GM18505 (cell line): ENCODE data around the gene MEG3.

Source experiments
- ATAC-seq: cut with Tn5 transposase; IDR thresholded peaks from one replicate; pipeline ENCODE4 v1.9.1; 2021; ENCODE audit not compliant: unreplicated experiment
- POLR2A ChIP-seq: IDR thresholded peaks from 4 replicates; pipeline ENCODE4 v1.6.1; 2011; ENCODE audit warnings: borderline replicate concordance; ENCODE audit not compliant: insufficient read depth, insufficient read length; ENCODE audit errors: extremely low read depth

MEG3 gene

DNA sequence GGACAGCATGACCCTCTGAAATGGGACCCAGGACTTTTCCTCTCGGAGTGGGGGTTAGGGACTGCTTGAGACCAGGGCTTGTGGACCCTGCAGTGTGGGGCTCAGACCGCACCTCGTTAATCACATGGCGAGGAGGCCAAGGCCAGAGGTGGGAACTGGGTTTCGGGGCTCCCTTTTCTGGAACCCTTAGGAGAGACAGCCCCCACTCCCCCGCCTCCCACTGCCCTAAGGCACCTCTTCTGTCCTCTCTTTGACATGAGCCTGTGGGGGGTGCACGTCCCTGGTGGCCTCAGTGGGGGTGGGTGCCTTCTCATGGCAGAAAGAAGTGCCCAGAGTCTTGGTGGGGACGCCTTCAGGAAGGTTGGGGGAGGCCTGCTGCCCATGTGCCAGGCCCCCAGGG lies 53.3 kb downstream of the MEG3 start:
- no peak for ATAC-seq
- TF ChIP-seq POLR2A, result no peak

- no peak for ATAC-seq
- no peak for TF ChIP-seq POLR2A
These were observed 53.9 kb downstream of the MEG3 start for GRCh38 chr14:100879782-100880181.

- TF ChIP-seq POLR2A, result no peak
- no peak for ATAC-seq
These were observed 54.6 kb downstream of the MEG3 start for GRCh38 chr14:100880271-100881101.

DNA sequence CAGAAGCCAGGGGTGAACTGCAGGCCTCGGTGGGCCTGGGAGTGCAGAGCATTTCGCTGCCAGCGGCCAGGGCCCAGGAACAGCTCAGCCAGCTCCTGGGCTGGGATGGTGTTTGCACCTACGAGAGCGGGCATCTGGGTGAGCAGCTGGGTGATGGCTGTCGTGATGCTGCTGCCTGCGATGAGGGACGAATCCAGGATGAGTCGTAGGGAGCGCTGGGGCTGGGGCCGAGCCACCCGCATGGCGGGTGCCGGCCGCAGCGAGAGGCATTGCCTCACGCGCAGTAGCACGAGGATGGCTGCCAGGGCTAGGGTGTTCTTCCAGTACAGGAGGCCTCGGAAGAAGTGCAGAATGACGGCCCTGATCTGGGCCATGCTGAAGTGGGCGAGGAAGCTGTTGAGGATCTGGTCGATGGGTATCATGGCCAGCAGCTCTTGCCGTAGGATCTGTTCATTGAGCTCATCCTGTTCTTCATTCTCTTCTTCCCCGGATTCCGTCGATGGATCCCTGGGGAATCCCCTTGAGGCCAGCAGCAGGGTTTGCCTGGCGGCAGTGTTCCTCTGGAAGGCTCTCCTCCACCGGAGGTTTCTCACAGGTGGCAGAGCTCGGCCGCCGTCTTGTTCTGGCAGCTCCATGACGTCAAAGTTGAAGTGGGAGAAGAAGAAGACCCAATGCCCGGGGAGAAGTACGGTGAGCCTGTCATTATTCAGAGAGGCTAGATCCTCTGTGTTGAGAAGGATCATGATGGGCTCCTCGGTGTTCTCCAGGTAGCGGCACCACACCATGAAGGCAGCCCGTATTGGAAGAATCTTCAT lies 55.5 kb downstream of the MEG3 start:
- no peak for ATAC-seq
- no peak for TF ChIP-seq POLR2A

GRCh38 chr14:100882026-100882967 lies 56.4 kb downstream of the MEG3 start:
- ATAC-seq, result no peak
- TF ChIP-seq POLR2A, result no peak

DNA sequence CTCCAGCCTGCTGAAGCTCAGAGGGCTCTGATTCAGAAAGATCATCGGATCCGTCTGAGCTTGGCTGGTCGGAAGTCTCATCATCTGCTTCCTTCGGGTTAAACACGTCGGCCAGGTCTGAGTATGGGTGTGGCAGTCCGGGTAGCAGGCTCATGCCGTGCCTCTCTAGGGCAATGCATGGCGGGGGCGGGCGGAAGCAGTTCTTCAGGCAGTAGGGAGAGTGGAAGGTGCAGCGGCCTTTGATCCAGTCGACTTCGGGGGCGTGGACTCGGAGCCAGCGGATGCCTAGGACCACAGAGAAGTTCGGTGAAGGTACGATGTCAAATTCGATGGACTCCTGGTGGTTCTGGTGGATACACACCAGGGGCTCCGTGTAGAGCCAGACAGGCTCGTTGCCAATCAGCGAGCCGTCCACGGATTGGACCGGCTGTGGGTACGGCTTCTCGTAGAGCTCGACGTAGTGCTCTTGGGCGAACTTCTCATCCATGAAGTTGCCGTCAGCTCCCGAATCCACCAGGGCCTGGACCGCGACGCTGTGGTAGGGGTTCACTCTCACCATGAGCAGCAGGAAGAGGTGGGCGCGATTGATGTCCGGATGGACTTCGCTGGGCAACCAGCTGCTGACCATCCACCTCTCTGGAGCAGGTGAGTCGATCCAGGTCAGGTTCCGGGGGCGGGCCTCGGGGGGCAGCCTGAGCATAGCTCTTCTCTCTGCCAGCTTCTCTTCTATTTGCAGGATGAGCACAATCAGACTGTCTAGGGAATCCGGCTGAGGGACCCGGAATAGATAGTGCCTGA lies 57.3 kb downstream of the MEG3 start:
- ATAC-seq, result no peak
- TF ChIP-seq POLR2A, result no peak

GRCh38 chr14:100883789-100884101 lies 57.8 kb downstream of the MEG3 start:
- ATAC-seq, result no peak

DNA sequence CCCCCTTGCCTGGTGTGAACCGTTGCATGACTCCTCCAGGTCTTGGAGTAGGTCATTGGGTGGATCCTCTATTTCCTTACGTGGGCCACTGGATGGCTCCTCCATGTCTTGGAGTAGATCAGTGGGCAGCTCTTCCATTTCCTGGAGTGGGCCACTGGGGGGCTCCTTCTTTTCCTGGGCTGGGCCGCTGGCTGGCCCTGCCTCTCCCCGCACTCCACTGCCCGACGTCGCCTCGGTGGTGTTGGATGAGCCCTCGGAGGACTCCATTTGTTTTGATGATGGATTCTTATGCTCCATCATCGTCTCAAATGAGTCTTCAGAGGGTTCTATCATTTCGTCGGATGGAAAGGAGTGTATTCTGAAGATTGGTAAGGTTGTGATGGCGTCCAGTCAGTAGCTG lies 58.5 kb downstream of the MEG3 start:
- ATAC-seq, result no peak
- no peak for TF ChIP-seq POLR2A

More at GRCh38 chr14:100883789-100884101, 57.8 kb downstream of the MEG3 start:
- TF ChIP-seq POLR2A, result no peak

- no peak for ATAC-seq
- no peak for TF ChIP-seq POLR2A
These were observed 59.3 kb downstream of the MEG3 start for GRCh38 chr14:100885196-100885595.

DNA sequence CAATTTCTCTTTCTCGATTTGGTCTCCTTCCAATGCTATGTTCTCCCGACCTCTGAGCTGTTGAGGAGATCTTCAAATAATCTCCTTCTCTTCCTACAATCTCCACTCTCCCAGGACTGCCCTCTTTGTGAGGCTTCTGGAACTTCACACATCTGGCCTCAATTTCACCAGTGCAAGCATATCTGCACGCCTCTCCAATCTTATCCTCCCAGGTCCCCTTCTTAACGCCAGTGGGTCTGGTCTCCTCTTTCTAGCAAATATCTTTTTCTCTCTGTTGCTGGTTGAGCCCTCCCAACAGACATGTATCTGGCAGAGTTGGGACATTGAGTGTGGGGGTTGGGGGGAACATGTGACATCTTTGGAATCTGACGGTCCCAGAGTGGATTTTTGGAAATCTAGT lies 59.7 kb downstream of the MEG3 start:
- TF ChIP-seq POLR2A, result no peak
- no peak for ATAC-seq

GRCh38 chr14:100887728-100888335 lies 61.9 kb downstream of the MEG3 start:
- ATAC-seq, result no peak
- no peak for TF ChIP-seq POLR2A

GRCh38 chr14:100888789-100889315 lies 62.9 kb downstream of the MEG3 start:
- no peak for ATAC-seq
- TF ChIP-seq POLR2A, result no peak
